Islet precursor cell (in vitro differentiated cells): ENCODE measurements around the gene ATP6V0A1.
"Not testable (repeated sequence)": the region's sequence is repeated elsewhere in the genome, so short reads cannot be mapped to it uniquely, and the experiment has no call there.

ENCODE experiments used
- DNase-seq: peaks from one replicate; pipeline ENCODE4 v3.0.0-alpha.2; 2018

ATP6V0A1 gene

DNA sequence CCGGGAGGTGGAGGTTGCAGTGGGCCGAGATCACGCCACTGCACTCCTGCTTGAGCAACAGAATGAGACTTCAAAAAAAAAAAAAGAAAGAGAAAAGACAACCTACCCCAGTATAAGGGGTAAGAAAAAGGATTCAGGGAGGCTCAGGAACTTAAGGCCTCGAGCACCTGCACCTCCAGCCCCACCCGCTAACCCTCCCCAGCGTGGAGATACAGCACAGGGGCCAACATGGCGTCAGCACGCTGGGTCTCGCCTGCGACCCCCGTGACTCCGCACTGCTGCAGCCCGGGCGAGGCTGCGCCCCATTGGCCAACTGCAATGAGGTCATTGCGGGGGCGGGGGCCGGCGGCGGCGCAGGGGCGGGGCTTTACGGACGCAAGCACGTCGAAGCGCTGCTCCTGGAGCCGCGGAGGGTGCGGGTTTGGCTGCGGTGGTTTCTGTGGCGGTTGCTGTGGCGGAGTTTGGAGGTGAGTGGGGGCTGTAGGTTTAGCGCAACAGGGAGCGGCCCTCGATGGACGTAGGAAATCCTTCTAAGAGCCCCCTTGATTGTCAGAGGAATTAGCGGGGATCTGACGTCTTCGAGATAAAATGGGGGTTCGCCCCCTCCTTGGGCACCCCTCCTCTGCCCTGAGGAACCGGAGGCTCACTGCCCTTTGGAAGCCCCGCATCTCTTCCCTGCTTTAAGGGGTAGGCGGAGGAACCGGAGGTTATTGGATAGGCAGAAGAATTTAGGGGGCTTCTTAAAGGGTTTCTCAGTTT is at the start of gene ATP6V0A1:
TSS of gene ATP6V0A1 (plus strand) at position 382 of the 759 bp plus-strand sequence. CDS start 2,017 bp downstream, outside the sequence.
- peak; percentile 98 for DNase-seq

DNA sequence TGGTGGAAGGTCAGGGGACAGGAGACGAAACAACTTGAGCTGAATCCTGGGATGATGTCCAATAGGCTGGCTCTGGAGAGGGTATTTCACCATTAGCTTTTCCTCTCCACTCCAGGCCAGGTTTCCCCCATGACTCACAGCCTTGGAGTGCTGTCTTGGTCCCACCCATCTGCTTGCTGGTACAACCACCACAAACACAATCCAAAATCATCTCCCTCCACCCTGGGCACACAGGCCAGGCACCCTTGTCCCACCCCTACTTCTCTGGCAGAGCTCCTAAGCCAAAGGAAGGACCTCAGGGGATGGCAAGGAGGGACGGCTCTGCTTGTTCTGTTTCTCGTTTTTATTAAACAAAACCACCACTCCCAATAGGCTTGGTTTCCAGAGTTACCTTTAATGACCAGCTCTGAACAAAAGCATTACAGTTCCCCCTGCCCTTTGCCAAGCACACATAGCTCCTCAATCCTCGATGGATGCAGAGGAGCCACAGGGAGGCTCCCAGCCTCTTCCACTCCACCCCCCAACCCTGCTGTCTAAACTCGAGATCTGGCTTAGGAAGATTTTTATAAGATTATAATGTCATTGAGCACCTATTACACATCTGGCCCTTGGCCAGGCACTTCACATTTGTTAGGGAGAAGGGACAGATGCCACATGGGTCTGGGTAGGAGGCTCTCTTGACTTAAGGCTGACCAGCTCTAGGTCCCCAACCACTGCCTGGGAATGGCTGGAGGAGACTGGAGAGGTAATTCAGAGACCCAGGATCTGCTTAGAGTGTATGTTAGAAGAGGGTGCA is 49.0 kb upstream of the ATP6V0A1 start:
- peak; percentile 87 for DNase-seq

DNA sequence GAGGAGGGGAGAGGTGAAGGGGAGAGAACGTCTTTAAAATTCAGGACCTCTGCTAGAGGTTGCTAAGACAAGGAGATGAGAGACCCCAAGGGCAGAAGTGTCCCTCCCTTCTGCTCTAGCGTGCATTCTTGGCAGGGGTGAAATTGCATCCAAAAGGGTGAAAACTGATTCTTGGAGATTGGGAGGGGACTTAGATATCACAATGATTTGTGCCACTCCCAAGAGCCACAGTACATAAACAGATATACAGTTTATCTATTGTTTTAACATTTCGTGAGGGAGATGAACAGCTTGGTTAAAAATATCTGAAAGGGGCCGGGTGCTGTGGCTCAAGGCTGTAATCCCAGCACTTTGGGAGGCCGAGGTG is 48.4 kb upstream of the ATP6V0A1 start:
- DNase-seq = no peak

DNA sequence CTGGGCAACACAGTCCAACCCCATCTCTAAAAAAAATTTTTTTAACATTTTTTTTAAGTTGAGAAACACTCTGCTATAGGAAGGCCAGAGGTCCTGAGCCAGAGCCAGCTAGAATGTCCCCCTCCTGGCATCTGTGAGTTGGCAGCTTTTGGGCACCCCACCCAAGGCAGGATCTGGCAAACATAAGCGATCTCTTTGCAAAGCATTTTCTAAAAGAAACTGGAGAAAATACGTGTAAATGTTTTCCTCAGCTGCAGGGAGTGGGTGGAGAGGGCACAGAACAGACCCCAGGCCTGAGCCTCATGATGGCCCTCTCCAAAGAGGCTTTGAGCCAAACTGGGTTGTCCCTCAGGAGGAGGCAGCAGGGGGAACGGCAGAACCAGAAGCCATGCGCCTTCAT is 47.3 kb upstream of the ATP6V0A1 start:
- DNase-seq = no peak

DNA sequence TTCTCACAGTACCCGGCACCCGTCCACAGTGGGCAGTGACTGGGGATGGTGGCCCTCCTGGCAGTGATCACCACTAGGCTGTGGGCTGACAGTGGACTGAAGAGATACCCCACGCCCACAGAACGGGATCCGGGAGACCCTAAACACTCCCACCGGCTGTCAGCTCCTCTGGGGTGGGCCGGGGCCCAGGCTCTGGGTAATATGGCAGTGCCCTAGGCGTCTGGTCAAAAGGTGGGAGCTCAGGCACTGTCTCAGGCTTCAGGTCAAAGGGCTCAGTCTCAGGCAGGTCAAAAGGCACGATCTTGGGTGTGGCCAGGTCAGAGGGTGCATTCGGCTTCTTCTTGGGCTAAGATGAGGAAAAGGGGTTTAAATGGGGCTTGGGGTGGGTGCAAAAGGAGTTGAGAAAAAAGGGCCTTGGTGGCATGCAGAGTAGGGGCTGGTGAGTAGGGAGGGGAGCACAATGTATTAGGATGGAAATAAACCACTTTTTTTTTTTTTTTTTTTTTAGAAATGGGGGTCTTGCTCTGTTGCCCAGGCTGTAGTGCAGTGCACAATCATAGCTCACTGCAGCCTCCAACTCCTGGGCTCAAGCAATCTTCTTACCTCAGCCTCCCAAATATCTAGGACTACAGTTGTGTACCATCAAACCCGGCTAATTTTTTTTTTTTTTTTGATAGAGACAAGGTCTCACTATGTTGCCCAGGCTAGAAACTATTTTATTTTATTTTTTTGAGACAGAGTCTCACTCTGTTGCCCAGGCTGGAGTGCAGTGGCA is 46.6 kb upstream of the ATP6V0A1 start:
- DNase-seq = no peak

DNA sequence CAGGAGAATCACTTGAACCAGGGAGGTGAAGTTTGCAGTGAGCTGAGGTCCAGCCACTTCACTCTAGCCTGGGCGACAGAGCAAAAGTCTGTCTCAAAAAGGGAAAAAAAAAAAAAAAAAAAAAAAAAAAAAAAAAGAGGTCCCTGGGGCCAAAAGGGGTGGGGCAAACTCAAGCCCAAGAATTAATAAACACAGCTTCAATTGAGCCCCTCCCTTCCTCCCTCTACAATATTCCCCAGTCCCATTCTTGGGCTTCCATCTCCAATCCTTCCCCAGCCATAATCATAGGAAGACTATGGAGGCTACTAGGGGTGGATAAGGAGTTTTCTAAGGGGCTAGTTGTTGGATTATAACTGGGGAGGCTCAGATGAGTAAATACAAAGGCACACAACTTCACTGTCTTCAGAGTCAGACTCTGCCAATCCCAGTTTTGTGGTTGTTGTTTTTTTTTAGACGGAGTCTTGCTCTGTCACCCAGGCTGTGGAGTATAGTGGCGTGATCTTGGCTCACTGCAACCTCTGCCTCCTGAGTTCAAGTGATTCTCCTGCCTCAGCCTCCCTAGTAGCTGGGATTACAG is 45.1 kb upstream of the ATP6V0A1 start:
- DNase-seq = no peak

DNA sequence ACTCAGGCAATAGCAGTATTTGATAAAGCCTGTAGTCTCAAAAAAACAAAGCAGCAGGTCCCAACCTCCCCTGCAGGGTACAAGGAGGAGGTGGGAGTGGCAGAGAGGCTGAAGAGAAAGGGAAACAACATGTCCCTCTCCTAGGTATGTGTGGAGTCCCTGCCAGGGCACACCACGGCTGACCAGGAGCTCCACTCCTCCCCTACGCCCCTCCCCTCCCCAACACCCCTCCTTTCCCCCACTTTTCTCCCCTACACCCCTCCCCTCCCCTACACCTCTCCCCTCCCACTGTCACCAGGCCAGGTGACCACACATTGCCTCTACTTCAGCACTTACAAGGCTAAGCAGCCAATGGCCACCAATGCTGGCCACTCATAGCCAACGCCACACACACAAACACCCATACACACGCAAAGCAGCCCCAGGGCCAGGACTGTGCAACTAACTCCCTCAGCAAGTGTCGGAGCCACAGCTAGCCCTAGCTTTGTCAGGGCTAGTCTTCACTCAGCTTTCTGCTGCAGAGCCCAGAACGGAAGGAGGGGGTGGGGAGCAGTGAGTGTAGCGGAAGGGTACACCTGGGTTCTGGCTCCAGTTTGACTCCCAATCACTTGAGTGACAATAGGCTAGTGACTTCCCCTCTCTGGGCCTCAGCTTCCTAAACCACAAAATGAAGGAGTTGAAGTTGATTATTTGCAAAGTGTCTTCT is 43.8 kb upstream of the ATP6V0A1 start:
- no peak for DNase-seq

DNA sequence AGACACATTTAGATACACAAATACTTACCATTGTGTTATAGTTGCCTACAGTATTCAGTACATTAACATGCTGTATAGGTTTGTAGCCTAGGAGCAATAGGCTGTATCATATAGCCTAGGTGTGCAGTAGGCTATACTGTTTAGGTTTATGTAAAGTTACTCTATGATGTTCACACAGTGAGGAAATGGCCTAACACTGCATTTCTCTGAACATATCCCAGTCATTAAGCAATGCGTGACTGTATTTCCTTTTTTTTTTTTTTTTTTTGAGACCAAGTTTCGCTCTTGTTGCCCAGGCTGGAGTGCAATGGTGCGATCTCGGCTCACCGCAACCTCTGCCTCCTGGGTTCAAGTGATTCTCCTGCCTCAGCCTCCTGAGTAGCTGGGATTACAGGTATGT is 40.7 kb upstream of the ATP6V0A1 start:
- not testable (repeated sequence) for DNase-seq

DNA sequence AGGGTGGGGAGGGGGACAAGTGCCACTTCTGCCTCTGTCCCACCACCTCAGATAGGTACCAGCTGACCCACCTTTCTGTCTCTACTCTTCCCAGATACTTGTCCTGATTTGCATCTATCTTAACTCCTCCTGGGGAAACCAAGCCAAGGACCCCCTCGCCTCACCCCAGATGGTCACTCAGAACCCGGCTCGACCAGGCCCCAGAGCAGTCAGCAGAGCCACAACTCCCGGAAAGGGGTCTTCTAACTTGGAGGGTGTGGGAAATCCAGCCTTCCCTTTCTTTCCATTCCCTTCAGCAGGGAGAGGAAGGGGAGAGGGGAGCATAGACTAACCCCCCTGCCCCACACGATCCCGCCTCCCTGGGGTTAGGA is 37.6 kb upstream of the ATP6V0A1 start:
- no peak for DNase-seq

DNA sequence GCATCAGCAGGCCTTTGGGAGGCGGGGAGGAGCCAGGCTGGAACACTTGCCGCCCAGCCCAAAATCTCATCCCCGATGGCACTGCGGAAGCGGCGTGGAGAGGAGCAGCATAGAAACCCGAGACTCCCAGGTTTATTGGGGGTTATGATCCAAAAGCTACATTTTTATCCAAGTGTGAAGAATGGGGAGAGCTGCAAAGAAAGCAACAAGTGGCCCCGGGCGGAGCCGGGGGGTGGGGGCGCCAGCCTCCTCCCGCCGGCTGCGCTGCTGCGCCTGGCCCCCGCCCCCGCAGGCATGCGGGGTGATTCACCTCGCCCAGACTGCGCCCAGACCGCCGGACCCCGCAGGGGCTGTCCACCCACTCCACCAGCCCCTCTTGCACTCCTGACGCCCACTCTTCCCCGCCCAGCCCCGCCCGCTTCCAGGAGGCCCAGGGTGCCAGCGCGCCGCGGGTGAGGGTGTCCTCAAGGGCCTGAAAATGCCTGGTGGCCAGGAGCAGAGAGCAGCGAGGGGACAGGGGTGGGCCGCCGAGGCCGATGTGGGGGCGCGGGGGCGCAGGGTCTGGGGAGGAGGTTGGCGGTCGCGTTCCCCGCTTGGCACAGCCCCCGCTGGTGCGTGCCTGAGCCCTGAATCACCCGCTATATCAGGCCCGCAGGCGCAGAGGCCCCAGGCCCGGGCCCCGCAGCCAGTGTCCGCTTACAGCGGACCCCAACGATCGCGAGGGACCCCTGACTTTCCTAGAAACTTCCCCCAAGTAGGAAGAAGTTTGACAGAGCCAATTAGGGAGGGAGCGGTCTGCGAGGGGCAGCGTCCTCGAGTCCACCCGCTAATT is 37.0 kb upstream of the ATP6V0A1 start:
- peak; percentile 89 for DNase-seq

DNA sequence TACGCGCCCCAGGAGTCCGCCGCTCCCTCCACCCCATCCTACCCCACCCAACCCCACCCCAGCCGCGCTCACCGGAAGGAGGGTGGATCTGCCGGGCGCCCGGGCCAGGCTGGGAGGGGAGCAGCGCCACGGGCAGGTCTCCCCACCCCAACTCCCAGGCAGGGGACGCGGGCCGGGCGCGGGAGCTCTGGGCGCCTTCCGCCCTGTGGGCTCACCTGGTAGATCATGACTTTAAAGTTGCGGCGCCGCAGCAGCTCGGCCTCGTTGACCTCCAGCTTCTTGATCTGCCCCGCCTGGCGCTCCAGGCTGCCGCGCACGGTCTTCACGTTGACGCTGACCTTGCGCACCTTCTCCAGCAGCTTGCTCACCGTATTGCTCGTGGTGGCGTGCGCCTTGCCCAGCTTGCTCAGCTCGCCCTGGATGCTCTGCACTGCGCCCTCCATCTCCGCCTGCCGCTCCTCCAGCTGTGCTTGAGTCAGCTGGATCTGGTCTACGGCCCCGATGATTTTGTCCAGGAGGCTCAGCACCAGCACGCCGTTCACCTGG is 36.2 kb upstream of the ATP6V0A1 start:
- DNase-seq = peak; percentile 89

DNA sequence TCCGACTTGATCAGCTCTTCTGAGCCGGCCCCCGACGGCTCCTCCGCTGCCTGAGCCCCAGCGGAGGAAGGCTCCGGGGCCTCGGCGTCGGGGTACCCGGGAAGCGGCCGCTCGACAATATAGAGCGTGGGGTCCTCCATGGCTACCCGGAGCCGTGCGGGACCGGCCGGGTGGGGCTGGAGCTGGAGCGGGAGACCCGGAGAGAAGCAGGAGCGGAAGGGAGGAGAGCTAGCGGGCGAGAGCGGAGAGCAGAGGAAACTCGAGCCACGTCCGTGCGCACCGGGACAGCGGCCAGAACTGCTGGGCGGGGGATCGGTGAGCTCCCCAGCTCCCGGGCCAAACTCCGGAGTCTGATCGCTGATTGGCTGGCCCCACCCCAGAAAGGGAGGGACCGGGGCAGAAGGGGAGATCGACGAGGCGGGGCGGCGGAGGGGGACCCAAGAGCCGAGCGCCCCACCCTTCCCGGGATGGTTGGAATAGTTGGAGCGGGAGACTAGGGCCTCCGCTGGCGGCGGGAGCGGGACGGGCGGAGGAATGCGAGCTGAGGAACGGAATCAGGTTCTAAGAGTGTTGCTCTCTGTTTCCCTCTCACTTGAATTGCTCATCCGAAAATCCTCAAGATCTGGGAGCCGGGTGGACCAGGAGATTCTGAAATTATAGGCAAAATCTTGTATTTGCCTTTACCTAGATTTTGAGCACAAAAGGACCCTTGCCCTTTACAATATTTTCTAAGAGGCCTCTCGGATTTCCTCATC is 35.5 kb upstream of the ATP6V0A1 start, which contains the start of gene CAVIN1:
TSS of gene CAVIN1 (minus strand) at position 299 of the 755 bp plus-strand sequence. CDS start at position 140, 159 bp downstream.
- peak; percentile 97 for DNase-seq

DNA sequence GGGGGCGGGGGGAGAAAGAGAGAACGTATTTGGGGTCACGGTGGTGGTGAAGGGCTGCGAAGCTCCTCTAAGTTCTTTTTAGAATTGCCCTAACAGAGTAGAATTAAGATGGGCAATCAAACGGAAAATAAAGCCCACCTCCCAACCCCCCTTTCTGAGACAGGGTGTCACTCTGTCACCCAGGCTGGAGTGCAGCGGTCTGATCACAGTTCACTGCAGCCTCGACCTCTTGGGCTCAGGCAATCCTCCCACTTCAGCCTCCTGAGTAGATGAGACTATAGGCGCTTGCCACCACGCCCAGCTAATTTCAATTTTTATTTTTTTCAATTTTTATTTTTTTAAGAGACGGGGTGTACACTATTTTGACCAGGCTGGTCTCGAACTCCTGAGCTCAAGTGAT is 34.9 kb upstream of the ATP6V0A1 start:
- DNase-seq = no peak

DNA sequence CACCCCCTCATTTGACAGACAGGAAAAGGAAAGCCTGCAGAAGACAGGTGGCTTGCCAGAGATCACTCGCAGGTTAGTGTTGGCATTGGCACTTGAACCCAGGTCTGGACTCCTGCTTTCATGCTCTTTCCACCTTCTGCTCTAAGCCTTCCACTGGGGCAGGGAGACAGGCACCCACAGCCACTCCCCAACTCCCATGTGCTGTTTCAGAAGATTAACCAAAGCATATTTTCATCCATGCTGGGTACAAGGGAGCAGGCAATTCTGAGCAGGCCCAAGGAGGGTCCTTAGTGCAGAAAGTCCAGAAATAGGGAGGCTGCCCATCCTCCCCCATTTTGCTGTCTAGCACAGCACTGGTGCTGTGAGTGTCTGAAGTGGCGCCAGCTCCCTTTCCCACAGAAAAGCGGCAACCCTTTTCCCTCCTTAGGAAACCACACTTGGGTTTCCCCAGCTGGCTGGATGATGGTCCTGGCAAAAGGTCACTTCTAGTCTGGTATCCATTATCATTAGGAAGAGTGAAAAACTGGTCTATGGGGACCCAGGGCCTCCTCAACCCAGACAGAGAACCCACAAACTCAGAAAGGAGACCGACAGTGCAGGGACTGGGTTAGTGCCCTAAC is 33.6 kb upstream of the ATP6V0A1 start:
- DNase-seq = no peak

DNA sequence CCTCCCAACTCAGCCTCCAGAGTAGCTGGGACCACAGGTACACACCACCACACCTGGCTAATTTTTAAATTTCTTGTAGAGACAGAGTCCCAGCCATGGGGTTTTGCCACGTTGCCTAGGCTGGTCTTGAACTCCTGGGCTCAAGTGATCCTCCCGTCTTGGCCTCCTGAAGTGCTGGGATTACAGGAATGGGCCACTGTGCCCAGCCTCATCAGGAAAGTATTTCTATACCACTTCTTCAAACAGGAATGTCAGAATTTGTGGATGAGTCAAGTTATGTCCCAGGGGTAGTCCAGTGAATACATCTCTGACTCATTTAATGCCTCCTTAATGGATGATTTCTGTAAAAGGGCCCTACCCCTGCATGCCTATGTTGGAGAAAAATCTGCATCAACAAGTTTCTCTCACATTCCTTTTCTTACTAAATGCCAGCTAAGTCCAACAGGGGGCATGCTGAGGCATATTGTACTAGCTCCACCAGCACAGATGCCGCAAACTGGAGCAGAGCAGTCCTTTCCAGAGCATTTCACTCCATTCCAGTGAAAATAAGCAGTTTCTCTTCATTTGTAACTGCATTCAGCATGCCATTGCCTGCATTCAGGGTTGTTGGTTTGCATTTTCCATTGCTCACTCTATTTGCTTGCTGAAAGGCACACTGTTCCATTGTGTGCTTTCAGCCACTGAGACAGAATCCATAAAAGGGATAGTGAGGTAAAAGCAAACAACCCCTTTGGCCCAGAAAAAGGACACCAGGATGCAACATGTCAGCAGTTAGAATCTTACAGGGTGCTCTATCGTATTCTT is 30.3 kb upstream of the ATP6V0A1 start:
- DNase-seq = peak; percentile 93

DNA sequence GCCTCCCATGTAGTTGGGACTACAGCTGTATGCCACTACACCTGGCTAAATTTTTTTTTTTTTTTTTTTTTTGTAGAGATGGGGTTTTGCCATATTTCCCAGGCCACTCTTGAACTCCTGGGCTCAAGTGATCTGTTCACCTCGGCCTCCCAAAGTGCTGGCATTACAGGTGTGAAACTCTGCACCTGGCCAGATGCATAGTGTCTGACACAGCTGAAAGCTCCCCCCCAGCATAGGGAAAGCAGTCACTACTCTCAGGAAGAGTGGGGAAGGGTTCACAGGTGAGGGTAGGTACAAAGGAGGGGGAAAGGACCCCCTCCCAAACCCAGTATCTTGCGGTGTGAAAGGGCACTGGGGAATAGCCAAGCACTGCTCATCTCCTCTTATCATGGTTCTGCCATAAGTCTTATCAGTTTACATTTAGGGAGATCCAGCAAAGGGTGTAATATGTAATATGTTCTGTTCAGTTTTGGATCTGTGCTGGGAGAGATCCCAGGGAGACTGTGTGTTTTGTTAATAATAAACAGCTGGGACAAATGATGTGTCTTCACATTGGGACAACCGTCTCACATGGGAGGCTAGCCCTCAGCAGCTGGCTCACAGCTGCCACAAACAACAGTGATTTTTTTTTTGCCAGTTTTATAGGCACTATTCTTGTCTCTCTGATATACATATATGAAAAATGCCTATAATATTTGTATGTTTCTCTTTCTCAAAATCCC is 28.8 kb upstream of the ATP6V0A1 start:
- DNase-seq = no peak

DNA sequence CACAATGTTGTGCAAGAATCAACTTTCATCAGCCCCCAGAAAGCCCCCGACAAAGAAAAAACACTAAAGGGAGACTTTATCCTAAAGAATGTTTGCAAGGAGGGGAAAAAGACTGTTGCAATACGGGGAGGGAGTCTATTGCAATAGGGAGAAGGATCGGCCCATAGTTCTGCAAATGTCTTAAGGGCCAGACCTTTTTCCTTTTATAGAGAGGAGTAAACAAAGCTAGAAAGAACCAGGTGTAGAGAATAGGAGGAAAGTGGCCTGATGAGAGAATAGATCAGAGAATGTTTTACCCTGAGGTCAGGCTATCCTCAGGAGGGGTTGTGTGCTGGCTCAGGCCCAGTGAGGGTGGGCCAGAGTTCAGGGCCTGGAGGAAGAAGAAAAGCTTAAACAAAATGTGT is 26.9 kb upstream of the ATP6V0A1 start:
- DNase-seq = no peak

DNA sequence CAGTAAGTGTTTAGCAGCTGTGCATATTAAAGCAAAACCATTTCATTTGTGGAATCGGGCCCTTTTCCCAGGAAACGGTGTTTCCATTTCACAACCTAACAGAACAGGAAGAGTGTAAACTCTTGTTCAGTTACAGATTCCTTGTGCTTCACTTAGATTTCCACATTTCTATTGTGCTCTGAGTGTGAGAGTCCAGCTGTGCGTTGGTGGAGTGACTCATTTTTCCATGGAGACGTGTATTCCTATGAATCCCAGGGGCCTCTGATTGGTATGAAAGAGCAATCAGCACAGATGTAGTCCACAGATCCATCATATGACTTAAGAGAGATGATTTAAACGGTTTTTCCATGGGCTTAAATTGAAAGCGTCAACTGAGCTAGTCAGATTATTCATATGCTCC is 22.3 kb upstream of the ATP6V0A1 start:
- DNase-seq = no peak
